Left lung (tissue), 10 donors: ENCODE results near the gene CDCA3. TPM values are rescaled to one million over a fixed set of nuclear protein-coding genes. Genes with fewer than 3 reads are reported as not detected.

Source experiments
- ATAC-seq: fragments of 200-7000 bp; cut with Tn5 transposase; one replicate; pipeline ENCODE4 v1.9.1; 2020; ENCODE audit warnings: moderate library complexity
- DNase-seq, 4 donors: peaks; one replicate each; pipeline ENCODE4 v3.0.0-alpha.2; 2013 to 2020
- H3K27ac ChIP-seq, 2 donors: fragments of 200-600 bp; sonication (generic) in 1 of 2; one replicate each; pipeline versions ENCODE4 v1.5.0 to v1.8.0; 2020 to 2021
- H3K27me3 ChIP-seq, 2 donors: fragments of 200-600 bp; sonication (generic) in 1 of 2; one replicate each; pipeline versions ENCODE4 v1.5.0 to v1.8.0; 2020 to 2021
- H3K36me3 ChIP-seq, 2 donors: fragments of 200-600 bp; sonication (generic) in 1 of 2; one replicate each; pipeline versions ENCODE4 v1.5.0 to v1.8.0; 2020 to 2021
- H3K4me1 ChIP-seq, 2 donors: fragments of 200-600 bp; one replicate each; pipeline ENCODE4 v1.8.0; 2021
- H3K4me3 ChIP-seq, 2 donors: fragments of 200-600 bp; sonication (generic) in 1 of 2; one replicate each; pipeline versions ENCODE4 v1.5.0 to v1.8.0; 2020 to 2021; ENCODE audit warnings: mild to moderate bottlenecking in 1 of 2
- H3K9me3 ChIP-seq, 2 donors: fragments of 200-600 bp; sonication (generic) in 1 of 2; one replicate each; pipeline versions ENCODE4 v1.5.0 to v1.8.0; 2020 to 2021
- CTCF ChIP-seq, 2 donors: fragments of 200-600 bp; sonication (generic) in 1 of 2; IDR thresholded peaks; one replicate each; pipeline versions ENCODE4 v1.5.0 to v1.8.0; 2021; ENCODE audit warnings: antibody characterized with exemption in 2 of 2
- intact Hi-C, 2 donors: fragments of 100-400 bp; cut with DNase I; formaldehyde crosslinking; loops; one replicate each; pipeline versions ENCODE4 v1.11.2 to v1.14.2; 2022
- polyA plus RNA-seq, 6 donors: library from polyadenylated mRNA; unstranded; fragments of 120-200 nt; gene quantifications; one replicate each; pipeline ENCODE4 v1.2.1, GENCODE V29; 2013; ENCODE audit not compliant: insufficient read length in 6 of 6
- total RNA-seq, 2 donors: library from RNA; stranded (reverse); fragmentation: NEBNext Ultra II Directional; extraction: Animal tissue kit (Norgen Biotek cat#: 25700); gene quantifications; one replicate each; pipeline ENCODE4 v1.2.1, GENCODE V29; 2021
- donor health status: DM: no; HTN: yes; CAD: no.
- donor health status: DM: no; HTN: no; CAD: no.

CDCA3 gene
- total and polyA plus RNA-seq, 8 donors, result 2.0 to 59.2 (median 28.2) TPM

DNA sequence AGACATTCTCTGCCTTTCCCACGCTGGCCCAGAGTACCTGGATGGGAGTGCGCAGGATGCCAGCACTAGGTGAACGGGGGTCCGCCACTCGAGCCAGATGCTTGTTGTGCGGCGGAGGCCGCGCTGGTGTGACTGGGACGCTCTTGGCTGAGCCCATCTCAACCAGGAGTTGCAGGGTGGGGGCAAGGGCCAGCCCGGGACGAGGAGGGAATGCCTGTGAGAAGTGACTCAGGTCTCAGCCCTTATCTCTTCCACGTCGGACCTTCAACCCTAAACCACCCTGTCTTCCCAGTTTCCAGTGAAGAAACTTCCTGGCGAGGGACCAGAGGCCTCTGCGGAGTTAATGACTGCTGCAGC is 312 bp downstream of the CDCA3 start:
- no peaks in the 10 kb centered on the region for H3K27me3 ChIP-seq
- intact Hi-C loops, result no loop called here
- no peaks in the 10 kb centered on the region for H3K9me3 ChIP-seq
- peaks cover 0 to 17% of the 10 kb centered on the region in 2 donors for H3K36me3 ChIP-seq
- ATAC-seq (no peak), DNase-seq (peak in 1 of 4 donors; percentile 84)
- peaks cover 11 to 29% of the 10 kb centered on the region in 2 donors for H3K4me1 ChIP-seq
- TF ChIP-seq CTCF (IDR thresholded peaks at IDR 0.05), result no peak
- peak overlapping the region; percentile 55 to 62 for H3K4me3 ChIP-seq
- H3K27ac ChIP-seq, result no peak overlapping the region

DNA sequence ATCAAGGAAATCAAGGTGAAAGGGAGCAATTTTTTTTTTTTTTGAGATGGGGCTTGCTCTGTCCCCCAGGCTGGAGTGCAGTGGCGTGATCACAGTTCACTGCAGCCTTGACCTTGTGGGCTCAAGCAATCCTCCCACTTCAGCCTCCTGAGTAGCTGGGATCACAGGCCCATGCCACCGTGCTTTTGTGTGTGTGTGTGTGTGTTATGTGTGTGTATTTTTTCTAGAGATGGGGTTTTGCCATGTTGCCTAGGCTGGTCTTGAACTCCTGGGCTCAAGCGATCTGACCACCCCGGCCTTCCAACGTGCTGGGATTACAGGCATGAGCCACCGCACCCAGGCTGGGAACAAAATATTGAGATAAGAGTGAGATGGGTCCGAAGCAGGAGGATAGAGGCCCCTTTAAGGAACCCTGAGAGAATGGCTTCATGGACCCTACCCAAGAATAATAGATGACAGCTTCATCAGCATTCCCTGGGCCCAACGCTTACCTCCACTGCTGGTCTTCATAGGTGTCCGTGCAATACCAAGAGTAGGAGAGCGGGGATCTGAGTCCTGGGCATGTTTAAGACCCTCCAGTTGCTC is 1.0 kb downstream of the CDCA3 start:
- Histone ChIP-seq H3K9me3 (no peaks in the 10 kb centered on the region), H3K4me1 (peaks cover 11 to 29% of the 10 kb centered on the region in 2 donors), H3K4me3 (peak overlapping the region in 1 of 2 donors; percentile 62), H3K27ac (no peak overlapping the region), H3K27me3 (no peaks in the 10 kb centered on the region), H3K36me3 (peaks cover 0 to 10% of the 10 kb centered on the region in 2 donors)
- no peak for TF ChIP-seq CTCF (IDR thresholded peaks at IDR 0.05)
- DNase-seq (no peak), ATAC-seq (no peak)
- intact Hi-C loops, result no loop called here

- TF ChIP-seq CTCF (IDR thresholded peaks at IDR 0.05), result no peak
- intact Hi-C loops, result no loop called here
Measured at GRCh38 chr12:6849427-6849826, 1.7 kb downstream of the CDCA3 start.

GRCh38 chr12:6847676-6848075 is 3.4 kb downstream of the CDCA3 start:
- DNase-seq (no peak), ATAC-seq (no peak)
- no peak overlapping the region for H3K27ac ChIP-seq
- H3K9me3 ChIP-seq, result no peaks in the 10 kb centered on the region
- peaks cover 5 to 15% of the 10 kb centered on the region in 2 donors for H3K4me1 ChIP-seq
- no peak for TF ChIP-seq CTCF (IDR thresholded peaks at IDR 0.05)
- no peaks in the 10 kb centered on the region for H3K27me3 ChIP-seq
- intact Hi-C loops, result no loop called here
- H3K4me3 ChIP-seq, result no peak overlapping the region
- H3K36me3 ChIP-seq, result peaks cover 0 to 9% of the 10 kb centered on the region in 2 donors

More at GRCh38 chr12:6849427-6849826, 1.7 kb downstream of the CDCA3 start:
- H3K27me3 ChIP-seq, result no peaks in the 10 kb centered on the region
- no peak overlapping the region for H3K27ac ChIP-seq
- peaks cover 11 to 29% of the 10 kb centered on the region in 2 donors for H3K4me1 ChIP-seq
- ATAC-seq (no peak), DNase-seq (no peak)
- H3K4me3 ChIP-seq, result no peak overlapping the region
- peaks cover 0 to 9% of the 10 kb centered on the region in 2 donors for H3K36me3 ChIP-seq
- no peaks in the 10 kb centered on the region for H3K9me3 ChIP-seq

DNA sequence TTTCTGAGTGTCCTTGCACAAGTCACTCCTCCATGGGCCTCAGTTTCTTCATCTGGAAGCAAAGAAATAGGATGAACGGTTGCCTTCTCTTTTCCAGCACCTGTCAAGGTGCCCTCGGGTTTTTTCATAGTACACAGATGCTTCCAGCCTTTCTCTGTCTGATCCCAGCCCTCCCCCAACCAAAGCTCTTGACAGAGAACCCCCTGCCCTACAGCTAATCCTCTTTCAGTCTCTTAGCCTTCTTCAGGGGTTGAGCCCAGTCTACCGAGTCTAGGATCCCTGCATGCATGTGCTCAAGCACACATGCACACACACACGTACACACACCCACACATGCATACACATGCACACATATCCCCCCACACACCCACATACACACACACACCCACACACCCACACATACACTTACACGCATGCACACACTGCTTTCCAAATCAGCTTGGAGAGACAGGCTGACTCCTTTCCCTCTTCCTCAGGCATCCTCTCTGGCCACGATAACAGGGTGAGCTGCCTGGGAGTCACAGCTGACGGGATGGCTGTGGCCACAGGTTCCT is 4.7 kb downstream of the CDCA3 start:
- Histone ChIP-seq H3K4me1 (peaks cover 5 to 15% of the 10 kb centered on the region in 2 donors), H3K27me3 (no peaks in the 10 kb centered on the region), H3K36me3 (peaks cover 0 to 9% of the 10 kb centered on the region in 2 donors), H3K4me3 (no peak overlapping the region), H3K9me3 (no peaks in the 10 kb centered on the region), H3K27ac (no peak overlapping the region)
- intact Hi-C loops, result no loop called here
- no peak for TF ChIP-seq CTCF (IDR thresholded peaks at IDR 0.05)
- no peak for DNase-seq
- no peak for ATAC-seq
